ENCODE measurements around the gene NOS2.

The NOS2 gene

DNA sequence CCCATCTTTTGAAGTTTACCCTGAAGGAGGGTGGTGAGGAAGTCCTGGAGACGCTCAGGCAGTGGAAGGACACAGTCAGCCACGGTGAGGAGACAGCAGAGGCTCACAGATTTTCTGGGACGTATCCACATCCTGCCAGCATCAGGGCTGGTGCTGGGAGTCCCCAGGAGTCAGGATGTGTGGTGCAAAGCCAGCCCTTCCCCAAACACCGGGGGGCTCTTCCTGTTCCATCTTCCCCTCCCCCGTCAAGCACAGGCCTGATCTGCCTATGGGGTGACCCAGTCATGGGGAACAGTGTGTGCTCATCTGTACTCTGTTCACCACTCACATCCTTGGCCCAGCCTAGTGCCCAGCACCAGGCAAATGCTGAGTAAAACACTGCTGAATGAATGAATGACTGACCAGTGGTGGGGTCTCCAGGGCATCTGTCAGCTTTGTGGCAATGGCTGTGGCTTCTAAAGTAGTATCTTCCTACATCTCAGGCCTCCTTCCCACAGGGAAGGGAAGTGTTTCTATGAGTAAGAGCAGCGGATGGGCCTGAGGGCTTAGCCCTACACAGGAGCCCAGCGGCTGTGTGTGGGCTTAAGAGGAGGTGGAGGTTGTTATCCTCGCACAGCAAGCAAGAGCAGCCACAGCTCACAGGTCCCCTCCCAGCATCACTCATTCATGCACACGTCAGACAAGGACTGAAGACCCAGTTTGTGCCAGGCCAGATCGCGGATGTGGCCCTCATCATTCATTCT, 23.3 kb downstream of the NOS2 start:
- no peak for TF ChIP-seq CTCF (IDR thresholded peaks at IDR 0.05; ENCODE audit: extremely low read depth, missing control alignments)
- DNase-seq (ENCODE audit: low spot score) = no peak

GRCh38 chr17:27771586-27771985, 28.7 kb downstream of the NOS2 start:
- DNase-seq (ENCODE audit: low spot score) = no peak
- no peak for TF ChIP-seq CTCF (IDR thresholded peaks at IDR 0.05; ENCODE audit: extremely low read depth, missing control alignments)

GRCh38 chr17:27770877-27771276, 29.5 kb downstream of the NOS2 start:
- TF ChIP-seq CTCF (IDR thresholded peaks at IDR 0.05; ENCODE audit: extremely low read depth, missing control alignments) = no peak

GRCh38 chr17:27768858-27769410, 31.4 kb downstream of the NOS2 start:
- no peak for TF ChIP-seq CTCF (IDR thresholded peaks at IDR 0.05; ENCODE audit: extremely low read depth, missing control alignments)
- no peak for DNase-seq (ENCODE audit: low spot score)

More at GRCh38 chr17:27770877-27771276, 29.5 kb downstream of the NOS2 start:
- no peak for DNase-seq (ENCODE audit: low spot score)

DNA sequence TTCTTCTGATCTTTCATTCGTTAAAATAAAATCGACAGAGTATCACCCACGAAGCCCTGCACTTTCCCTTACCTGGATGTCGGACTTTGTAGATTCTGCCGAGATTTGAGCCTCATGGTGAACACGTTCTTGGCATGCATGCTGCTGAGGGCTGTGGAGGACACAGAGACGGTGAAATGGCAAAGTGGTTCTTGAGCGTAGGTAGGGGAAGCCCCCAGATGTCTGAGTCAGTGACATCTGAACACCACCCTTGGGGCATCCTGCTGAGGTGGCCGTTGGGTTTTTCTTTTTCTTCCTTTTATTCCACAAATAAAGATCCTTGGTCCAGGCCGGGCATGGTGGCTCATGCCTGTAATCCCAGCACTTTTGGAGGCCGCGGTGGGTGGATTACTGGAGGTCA, 33.9 kb downstream of the NOS2 start:
- TF ChIP-seq CTCF (IDR thresholded peaks at IDR 0.05; ENCODE audit: extremely low read depth, missing control alignments) = no peak
- DNase-seq (ENCODE audit: low spot score) = no peak

DNA sequence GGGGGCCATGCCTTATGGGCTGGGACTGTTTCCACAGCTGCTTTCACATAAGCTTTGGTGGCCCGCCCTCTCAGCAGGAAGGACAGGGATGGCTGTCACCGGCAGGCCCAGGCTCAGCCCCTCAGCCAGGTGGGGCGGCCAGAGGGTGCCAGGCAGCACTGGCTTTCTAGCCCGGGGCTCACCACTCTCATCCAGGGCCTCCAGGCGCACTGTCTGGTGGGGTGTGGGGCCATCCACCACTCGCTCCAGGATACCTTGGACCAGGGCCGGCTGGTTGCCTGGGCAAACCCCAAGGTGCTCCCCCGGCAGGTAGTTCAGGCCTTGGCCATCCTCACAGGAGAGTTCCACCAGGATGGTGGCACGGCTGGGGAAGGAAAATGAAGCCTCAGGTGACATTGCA, 35.0 kb downstream of the NOS2 start:
- TF ChIP-seq CTCF (IDR thresholded peaks at IDR 0.05; ENCODE audit: extremely low read depth, missing control alignments) = no peak
- DNase-seq (ENCODE audit: low spot score) = no peak

GRCh38 chr17:27764589-27764988, 35.7 kb downstream of the NOS2 start:
- TF ChIP-seq CTCF (IDR thresholded peaks at IDR 0.05; ENCODE audit: extremely low read depth, missing control alignments) = no peak
- no peak for DNase-seq (ENCODE audit: low spot score)

All from GM20000 (cell line).